ENCODE measurements around the gene HSPB3.
"Not testable (repeated sequence)": the region's sequence is repeated elsewhere in the genome, so short reads cannot be mapped to it uniquely, and the experiment has no call there.

The HSPB3 gene

GRCh38 chr5:54455413-54456157, at the start of gene HSPB3:
Gene HSPB3, plus strand, starts transcription at chr5:54455699. Its CDS starts 91 bp downstream, at chr5:54455790.
- no peak for DNase-seq

GRCh38 chr5:54411176-54411575, 44.3 kb upstream of the HSPB3 start:
- DNase-seq: no peak

- DNase-seq: no peak
These were observed 42.6 kb upstream of the HSPB3 start for GRCh38 chr5:54412913-54413312.

- DNase-seq: no peak
These were observed 40.4 kb upstream of the HSPB3 start for GRCh38 chr5:54415147-54415546.

GRCh38 chr5:54415896-54416601, 39.5 kb upstream of the HSPB3 start:
- DNase-seq: no peak

- peak; percentile 47 for DNase-seq
These were observed 35.7 kb upstream of the HSPB3 start for GRCh38 chr5:54419573-54420423.

GRCh38 chr5:54420511-54420910, 35.0 kb upstream of the HSPB3 start:
- not testable (repeated sequence) for DNase-seq

- no peak for DNase-seq
These were observed 33.5 kb upstream of the HSPB3 start for GRCh38 chr5:54421976-54422375.

- DNase-seq: no peak
These were observed 30.2 kb upstream of the HSPB3 start for GRCh38 chr5:54425258-54425657.

- DNase-seq: no peak
These were observed 29.3 kb upstream of the HSPB3 start for GRCh38 chr5:54426209-54426608.

- not testable (repeated sequence) for DNase-seq
These were observed 20.8 kb upstream of the HSPB3 start for GRCh38 chr5:54434650-54435049.

- no peak for DNase-seq
These were observed 16.7 kb upstream of the HSPB3 start for GRCh38 chr5:54438620-54439389.

- no peak for DNase-seq
These were observed 15.0 kb upstream of the HSPB3 start for GRCh38 chr5:54440456-54440893.

GRCh38 chr5:54442271-54442670, 13.2 kb upstream of the HSPB3 start:
- no peak for DNase-seq

- DNase-seq: peak; percentile 34
These were observed 12.2 kb upstream of the HSPB3 start for GRCh38 chr5:54443270-54443669.

- DNase-seq: no peak
These were observed 9.7 kb upstream of the HSPB3 start for GRCh38 chr5:54445691-54446378.

- DNase-seq: no peak
These were observed 9.1 kb upstream of the HSPB3 start for GRCh38 chr5:54446379-54446732.

GRCh38 chr5:54449923-54450322, 5.6 kb upstream of the HSPB3 start:
- DNase-seq: no peak

GRCh38 chr5:54450542-54450941, 5.0 kb upstream of the HSPB3 start:
- no peak for DNase-seq

- DNase-seq: no peak
These were observed 2.5 kb upstream of the HSPB3 start for GRCh38 chr5:54453046-54453445.

- no peak for DNase-seq
These were observed 897 bp upstream of the HSPB3 start for GRCh38 chr5:54454602-54455001.

All from NCI-H2171 (cell line).